ENCODE measurements around the gene RHBDF1.

DNA sequence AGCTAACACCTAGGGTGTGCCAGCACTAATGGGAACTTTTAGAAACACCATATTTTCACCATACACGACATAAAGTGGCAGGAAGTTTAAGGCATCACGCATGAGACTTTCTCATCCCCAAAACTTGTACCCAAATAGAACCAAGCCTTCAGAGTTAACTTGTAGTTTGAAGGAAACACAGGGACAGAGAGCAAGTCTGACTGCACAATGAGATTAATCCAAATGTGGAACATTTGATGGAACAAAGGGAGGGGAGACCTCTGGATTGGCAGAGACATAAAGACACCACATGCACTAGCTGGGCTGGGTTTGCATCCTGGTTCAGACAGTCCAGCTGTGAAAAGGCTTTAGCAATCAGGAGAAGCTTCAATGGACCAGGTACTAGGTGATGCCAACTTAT lies 41.9 kb upstream of the RHBDF1 start:
- TF ChIP-seq CTCF (IDR thresholded peaks at IDR 0.05; ENCODE audit: insufficient read depth, low read length) (no peak), POLR2AphosphoS5 (IDR thresholded peaks at IDR 0.05; ENCODE audit: low read depth) (no peak), GABPA (IDR thresholded peaks at IDR 0.05; ENCODE audit: low read depth) (no peak), SPI1 (IDR thresholded peaks at IDR 0.05; ENCODE audit: borderline replicate concordance, low read depth) (no peak)
- TF ChIP-seq, protein P1, sequence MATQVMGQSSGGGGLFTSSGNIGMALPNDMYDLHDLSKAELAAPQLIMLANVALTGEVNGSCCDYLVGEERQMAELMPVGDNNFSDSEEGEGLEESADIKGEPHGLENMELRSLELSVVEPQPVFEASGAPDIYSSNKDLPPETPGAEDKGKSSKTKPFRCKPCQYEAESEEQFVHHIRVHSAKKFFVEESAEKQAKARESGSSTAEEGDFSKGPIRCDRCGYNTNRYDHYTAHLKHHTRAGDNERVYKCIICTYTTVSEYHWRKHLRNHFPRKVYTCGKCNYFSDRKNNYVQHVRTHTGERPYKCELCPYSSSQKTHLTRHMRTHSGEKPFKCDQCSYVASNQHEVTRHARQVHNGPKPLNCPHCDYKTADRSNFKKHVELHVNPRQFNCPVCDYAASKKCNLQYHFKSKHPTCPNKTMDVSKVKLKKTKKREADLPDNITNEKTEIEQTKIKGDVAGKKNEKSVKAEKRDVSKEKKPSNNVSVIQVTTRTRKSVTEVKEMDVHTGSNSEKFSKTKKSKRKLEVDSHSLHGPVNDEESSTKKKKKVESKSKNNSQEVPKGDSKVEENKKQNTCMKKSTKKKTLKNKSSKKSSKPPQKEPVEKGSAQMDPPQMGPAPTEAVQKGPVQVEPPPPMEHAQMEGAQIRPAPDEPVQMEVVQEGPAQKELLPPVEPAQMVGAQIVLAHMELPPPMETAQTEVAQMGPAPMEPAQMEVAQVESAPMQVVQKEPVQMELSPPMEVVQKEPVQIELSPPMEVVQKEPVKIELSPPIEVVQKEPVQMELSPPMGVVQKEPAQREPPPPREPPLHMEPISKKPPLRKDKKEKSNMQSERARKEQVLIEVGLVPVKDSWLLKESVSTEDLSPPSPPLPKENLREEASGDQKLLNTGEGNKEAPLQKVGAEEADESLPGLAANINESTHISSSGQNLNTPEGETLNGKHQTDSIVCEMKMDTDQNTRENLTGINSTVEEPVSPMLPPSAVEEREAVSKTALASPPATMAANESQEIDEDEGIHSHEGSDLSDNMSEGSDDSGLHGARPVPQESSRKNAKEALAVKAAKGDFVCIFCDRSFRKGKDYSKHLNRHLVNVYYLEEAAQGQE (IDR thresholded peaks at IDR 0.05; ENCODE audit: insufficient replicate concordance, low read depth): no peak
